Left lung (tissue), 10 donors: ENCODE measurements around the gene ESPL1. TPM values are rescaled to one million over a fixed set of nuclear protein-coding genes. Genes with fewer than 3 reads are reported as not detected.

Experiments
- ATAC-seq: fragments of 200-7000 bp; cut with Tn5 transposase; one replicate; pipeline ENCODE4 v1.9.1; 2020; ENCODE audit warnings: moderate library complexity
- DNase-seq, 4 donors: peaks; one replicate each; pipeline ENCODE4 v3.0.0-alpha.2; 2013 to 2020
- H3K27ac ChIP-seq, 2 donors: fragments of 200-600 bp; sonication (generic) in 1 of 2; one replicate each; pipeline versions ENCODE4 v1.5.0 to v1.8.0; 2020 to 2021
- H3K27me3 ChIP-seq, 2 donors: fragments of 200-600 bp; sonication (generic) in 1 of 2; one replicate each; pipeline versions ENCODE4 v1.5.0 to v1.8.0; 2020 to 2021
- H3K36me3 ChIP-seq, 2 donors: fragments of 200-600 bp; sonication (generic) in 1 of 2; one replicate each; pipeline versions ENCODE4 v1.5.0 to v1.8.0; 2020 to 2021
- H3K4me1 ChIP-seq, 2 donors: fragments of 200-600 bp; one replicate each; pipeline ENCODE4 v1.8.0; 2021
- H3K4me3 ChIP-seq, 2 donors: fragments of 200-600 bp; sonication (generic) in 1 of 2; one replicate each; pipeline versions ENCODE4 v1.5.0 to v1.8.0; 2020 to 2021; ENCODE audit warnings: mild to moderate bottlenecking in 1 of 2
- H3K9me3 ChIP-seq, 2 donors: fragments of 200-600 bp; sonication (generic) in 1 of 2; one replicate each; pipeline versions ENCODE4 v1.5.0 to v1.8.0; 2020 to 2021
- intact Hi-C, 2 donors: fragments of 100-400 bp; cut with DNase I; formaldehyde crosslinking; loops; one replicate each; pipeline versions ENCODE4 v1.11.2 to v1.14.2; 2022
- polyA plus RNA-seq, 6 donors: library from polyadenylated mRNA; unstranded; fragments of 120-200 nt; gene quantifications; one replicate each; pipeline ENCODE4 v1.2.1, GENCODE V29; 2013; ENCODE audit not compliant: insufficient read length in 6 of 6
- total RNA-seq, 2 donors: library from RNA; stranded (reverse); fragmentation: NEBNext Ultra II Directional; extraction: Animal tissue kit (Norgen Biotek cat#: 25700); gene quantifications; one replicate each; pipeline ENCODE4 v1.2.1, GENCODE V29; 2021
- TF ChIP-seq, protein P1 (sequence below), 2 donors: fragments of 200-600 bp; sonication (generic) in 1 of 2; IDR thresholded peaks; one replicate each; pipeline versions ENCODE4 v1.5.0 to v1.8.0; 2021; ENCODE audit warnings: antibody characterized with exemption in 2 of 2
- donor health status: DM: no; HTN: yes; CAD: no.
- donor health status: DM: no; HTN: no; CAD: no.

ESPL1 gene
- total and polyA plus RNA-seq, 8 donors: 2.8 to 21.7 (median 11.3) TPM

DNA sequence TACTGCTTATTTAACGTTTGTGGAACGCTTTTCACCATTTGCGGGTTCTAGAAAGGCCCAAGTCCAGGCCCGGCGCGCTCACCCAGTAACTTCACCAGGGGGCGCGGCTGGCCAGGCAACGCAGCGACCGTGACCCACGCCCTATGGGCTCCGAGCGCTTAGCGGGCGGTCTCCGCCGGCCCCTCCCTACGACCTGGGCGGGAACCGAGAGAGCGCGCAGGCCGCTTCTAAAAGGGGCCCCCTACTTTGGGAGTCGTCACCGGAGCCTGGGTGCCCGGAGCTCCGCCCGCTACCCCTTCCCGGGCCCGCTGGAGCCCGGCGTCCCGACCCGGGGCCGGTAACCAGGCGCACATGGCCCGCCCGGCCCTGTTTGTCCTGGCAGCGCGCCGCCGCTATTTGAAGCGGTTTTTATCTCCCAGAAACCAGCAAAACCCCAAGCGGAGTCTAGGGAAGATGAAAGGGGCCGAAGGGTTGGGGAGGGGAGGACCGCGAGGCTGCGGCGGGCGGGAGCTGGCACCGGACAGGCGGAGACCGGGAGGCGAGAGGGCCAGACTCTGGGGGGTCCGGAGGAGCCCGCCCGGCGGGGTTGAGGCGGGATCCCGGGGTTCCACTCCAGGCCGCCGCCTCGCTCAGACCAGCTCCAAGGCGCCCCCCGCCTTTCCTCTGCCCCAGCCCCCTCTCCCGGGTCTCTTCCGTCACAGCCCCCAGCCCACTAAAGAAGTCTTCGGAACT is 56.8 kb downstream of the ESPL1 start:
- Histone ChIP-seq H3K4me1 (peaks cover 17 to 47% of the 10 kb centered on the region in 2 donors), H3K4me3 (peak overlapping the region; percentile 54 to 73), H3K36me3 (no peaks in the 10 kb centered on the region), H3K27me3 (peaks cover 0 to 39% of the 10 kb centered on the region in 2 donors), H3K9me3 (no peaks in the 10 kb centered on the region), H3K27ac (peak overlapping the region; percentile 89 to 90)
- TF ChIP-seq, protein P1, sequence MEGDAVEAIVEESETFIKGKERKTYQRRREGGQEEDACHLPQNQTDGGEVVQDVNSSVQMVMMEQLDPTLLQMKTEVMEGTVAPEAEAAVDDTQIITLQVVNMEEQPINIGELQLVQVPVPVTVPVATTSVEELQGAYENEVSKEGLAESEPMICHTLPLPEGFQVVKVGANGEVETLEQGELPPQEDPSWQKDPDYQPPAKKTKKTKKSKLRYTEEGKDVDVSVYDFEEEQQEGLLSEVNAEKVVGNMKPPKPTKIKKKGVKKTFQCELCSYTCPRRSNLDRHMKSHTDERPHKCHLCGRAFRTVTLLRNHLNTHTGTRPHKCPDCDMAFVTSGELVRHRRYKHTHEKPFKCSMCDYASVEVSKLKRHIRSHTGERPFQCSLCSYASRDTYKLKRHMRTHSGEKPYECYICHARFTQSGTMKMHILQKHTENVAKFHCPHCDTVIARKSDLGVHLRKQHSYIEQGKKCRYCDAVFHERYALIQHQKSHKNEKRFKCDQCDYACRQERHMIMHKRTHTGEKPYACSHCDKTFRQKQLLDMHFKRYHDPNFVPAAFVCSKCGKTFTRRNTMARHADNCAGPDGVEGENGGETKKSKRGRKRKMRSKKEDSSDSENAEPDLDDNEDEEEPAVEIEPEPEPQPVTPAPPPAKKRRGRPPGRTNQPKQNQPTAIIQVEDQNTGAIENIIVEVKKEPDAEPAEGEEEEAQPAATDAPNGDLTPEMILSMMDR (IDR thresholded peaks at IDR 0.05): peak; percentile 71 to 81
- ATAC-seq (peak; percentile 85), DNase-seq (peak; percentile 89 to 98 (median 94))
- intact Hi-C loops: loop anchor here in 1 of 2 donors (10.0 kb wide), 1 partner anchor 180 kb away; the partner anchor contains the start of genes NPFF and TARBP2

DNA sequence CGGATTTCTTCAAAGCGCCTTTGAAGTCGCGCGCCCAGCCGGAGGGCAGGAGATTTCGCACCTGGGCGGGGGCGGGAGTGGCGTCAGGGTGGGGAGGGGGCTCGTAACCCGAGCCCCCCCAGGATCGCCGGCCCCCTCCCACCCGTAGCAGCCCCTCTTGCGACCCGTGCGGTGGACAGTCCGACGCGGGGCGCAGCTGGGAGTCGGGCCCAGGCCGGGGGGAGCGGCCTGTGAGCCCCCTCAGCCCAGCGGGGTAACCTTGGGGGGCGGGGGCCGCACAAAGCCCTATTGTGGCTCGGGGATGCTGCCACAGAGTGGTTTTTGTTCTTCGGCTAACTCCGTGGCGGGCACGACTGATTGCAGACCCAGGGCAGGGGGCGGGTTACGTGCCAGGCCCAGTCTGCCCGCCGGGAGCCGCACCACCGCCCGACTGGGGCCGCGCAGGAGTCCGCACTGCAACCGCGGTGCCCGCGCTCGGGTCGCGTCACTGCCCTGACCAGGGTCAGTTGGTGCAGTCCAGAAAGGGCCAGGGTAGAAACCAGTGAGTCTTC is 57.5 kb downstream of the ESPL1 start:
- H3K27me3 ChIP-seq: peaks cover 0 to 45% of the 10 kb centered on the region in 2 donors
- DNase-seq: peak in 3 of 4 donors; percentile 36 to 89 (median 47)
- no peaks in the 10 kb centered on the region for H3K9me3 ChIP-seq
- intact Hi-C loops: loop anchor here in 1 of 2 donors (10.0 kb wide), 1 partner anchor 179 kb away; the partner anchor contains the start of genes NPFF and TARBP2
- H3K4me3 ChIP-seq: peak overlapping the region; percentile 54 to 73
- H3K27ac ChIP-seq: peak overlapping the region; percentile 89 to 90
- ATAC-seq: no peak
- H3K4me1 ChIP-seq: peaks cover 13 to 41% of the 10 kb centered on the region in 2 donors
- H3K36me3 ChIP-seq: no peaks in the 10 kb centered on the region
- TF ChIP-seq, protein P1 (IDR thresholded peaks at IDR 0.05): no peak

DNA sequence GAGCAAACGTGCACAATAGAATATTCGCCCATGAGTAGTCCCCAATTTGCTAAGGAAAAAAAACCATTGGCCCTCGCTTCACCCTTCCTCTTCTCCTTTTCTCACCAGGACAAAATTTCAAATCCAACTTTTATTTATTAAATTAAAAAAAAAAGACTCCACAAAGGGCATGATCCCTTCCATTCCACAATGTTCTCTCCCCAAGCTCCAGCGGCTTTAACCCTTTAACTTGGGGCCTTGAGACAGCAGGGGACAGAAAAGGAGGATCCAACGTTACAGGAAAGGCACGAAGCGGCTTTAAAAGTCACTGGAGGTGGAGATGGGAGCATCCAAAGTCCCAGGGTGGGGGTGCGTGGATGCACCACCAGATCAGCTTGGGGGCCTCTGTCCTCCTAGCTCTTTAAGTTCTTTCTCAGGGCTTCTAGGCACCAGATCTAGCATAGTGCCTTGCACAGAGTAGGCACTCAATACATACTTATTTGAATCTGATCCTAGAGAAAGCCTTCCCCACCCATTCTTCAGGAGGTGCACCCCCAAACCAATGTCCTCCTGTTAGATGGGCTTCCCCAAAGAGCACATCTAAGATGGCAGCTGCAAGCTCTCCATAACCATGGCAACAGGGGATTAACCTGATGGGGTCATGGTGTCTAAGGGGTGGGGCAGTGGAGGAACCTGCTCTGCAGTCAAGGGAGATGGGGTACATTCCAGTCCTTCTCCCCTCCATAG is 58.5 kb downstream of the ESPL1 start:
- intact Hi-C loops: loop anchor here in 1 of 2 donors (10.0 kb wide), 1 partner anchor 178 kb away; the partner anchor contains the start of genes NPFF and TARBP2
- peaks cover 0 to 54% of the 10 kb centered on the region in 2 donors for H3K27me3 ChIP-seq
- DNase-seq (no peak), ATAC-seq (no peak)
- H3K9me3 ChIP-seq: no peaks in the 10 kb centered on the region
- TF ChIP-seq, protein P1 (IDR thresholded peaks at IDR 0.05): no peak
- H3K4me3 ChIP-seq: no peak overlapping the region
- H3K27ac ChIP-seq: no peak overlapping the region
- peaks cover 9 to 35% of the 10 kb centered on the region in 2 donors for H3K4me1 ChIP-seq
- no peaks in the 10 kb centered on the region for H3K36me3 ChIP-seq

GRCh38 chr12:53327435-53328042 is 59.4 kb downstream of the ESPL1 start:
- H3K9me3 ChIP-seq: no peaks in the 10 kb centered on the region
- peaks cover 6 to 26% of the 10 kb centered on the region in 2 donors for H3K4me1 ChIP-seq
- TF ChIP-seq, protein P1 (IDR thresholded peaks at IDR 0.05): no peak
- peaks cover 0 to 62% of the 10 kb centered on the region in 2 donors for H3K27me3 ChIP-seq
- H3K4me3 ChIP-seq: no peak overlapping the region
- DNase-seq (no peak), ATAC-seq (no peak)
- no peak overlapping the region for H3K27ac ChIP-seq
- no peaks in the 10 kb centered on the region for H3K36me3 ChIP-seq
- intact Hi-C loops: loop anchor here in 1 of 2 donors (10.0 kb wide), 1 partner anchor 177 kb away; the partner anchor contains the start of genes NPFF and TARBP2
